NCI-H69 (cell line): Measurements from ENCODE around the gene BRPF1.
A peak's percentile ranks its signal among the peaks of the same experiment; 100 is the strongest.
"Not testable (repeated sequence)": the region's sequence is repeated elsewhere in the genome, so short reads cannot be mapped to it uniquely, and the experiment has no call there.

Experiments
- DNase-seq: peaks from one replicate; lab custom pipeline; 2025; lab: John Stamatoyannopoulos, UW

BRPF1 gene

DNA sequence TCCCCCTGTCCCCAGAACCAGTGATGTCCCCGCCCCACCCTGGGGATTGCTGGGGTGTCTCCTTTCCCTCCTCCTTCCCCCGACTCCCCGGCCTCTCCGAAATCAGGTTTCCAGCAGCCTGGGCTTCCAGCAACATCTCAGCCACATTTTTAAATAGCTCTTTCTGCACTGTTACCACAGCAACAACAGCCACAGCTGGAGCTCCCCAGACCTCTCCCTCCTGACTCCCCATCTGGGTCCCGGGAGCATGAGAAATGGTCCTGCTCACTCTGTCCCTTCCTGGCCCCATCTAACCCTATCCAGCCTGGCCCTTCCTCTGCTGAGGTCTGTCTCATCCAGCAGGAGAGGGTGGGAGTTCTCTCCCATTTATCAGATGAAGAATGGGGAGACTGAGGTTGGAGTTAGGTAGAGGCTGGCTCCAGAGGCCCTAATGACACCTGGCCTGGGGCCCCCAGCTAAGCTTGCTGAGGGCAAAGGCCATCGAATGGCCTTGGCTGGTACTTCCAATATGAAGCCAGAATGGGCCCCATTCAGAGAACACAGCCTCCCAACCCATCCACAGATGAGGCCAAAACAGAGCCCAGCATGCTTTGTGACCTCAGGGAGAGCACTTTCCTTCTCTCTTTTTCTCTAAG, 36.7 kb downstream of the BRPF1 start:
- DNase-seq: no peak

- DNase-seq: no peak
These were observed 37.5 kb downstream of the BRPF1 start for GRCh38 chr3:9769012-9769411.

DNA sequence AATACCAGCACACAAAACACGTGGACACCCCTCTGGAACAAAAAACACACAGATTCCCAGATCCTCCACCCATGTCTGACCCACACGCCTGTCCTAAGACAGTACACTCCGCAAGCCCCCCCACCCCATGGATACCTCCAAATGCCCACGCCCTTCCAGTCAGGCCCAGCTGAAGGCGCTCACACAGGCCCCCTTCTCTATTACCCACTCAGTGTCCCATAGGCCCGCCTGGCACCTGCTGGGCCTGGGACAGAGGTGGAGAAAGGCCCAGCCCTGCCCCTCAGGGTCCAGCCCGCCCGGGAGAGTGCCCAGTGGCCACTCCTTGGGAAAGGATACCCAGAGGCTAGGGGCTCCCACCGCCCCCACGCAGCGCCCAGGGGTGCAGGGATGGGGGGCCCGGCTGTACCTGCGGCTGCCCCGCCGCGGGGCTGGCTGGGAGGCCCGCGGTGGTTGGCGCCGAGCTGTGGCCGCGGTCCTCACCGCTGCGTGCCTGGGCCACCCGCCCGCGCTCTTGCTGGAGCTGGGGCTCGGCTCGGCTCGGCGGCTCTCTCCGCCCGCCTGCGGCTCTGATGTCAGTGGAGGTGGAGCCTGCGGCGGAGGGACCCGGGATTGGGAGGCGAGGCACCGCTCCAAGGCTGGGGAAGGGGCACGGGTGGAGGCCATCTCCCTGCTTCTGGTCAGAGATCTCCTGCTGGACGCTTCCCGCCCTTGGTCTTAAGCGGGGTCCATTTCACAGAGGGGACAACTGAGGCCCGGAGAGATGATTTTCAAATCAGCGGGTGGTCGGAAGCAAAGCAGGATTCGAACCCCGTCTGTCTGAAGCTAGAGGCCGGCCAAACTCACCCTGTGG, 38.1 kb downstream of the BRPF1 start, which contains the start of gene CAMK1:
Gene CAMK1 (minus strand): TSS at position 522 of the 850 bp plus-strand sequence. CDS start 2,198 bp downstream, outside the sequence.
- peak; percentile 71 for DNase-seq

DNA sequence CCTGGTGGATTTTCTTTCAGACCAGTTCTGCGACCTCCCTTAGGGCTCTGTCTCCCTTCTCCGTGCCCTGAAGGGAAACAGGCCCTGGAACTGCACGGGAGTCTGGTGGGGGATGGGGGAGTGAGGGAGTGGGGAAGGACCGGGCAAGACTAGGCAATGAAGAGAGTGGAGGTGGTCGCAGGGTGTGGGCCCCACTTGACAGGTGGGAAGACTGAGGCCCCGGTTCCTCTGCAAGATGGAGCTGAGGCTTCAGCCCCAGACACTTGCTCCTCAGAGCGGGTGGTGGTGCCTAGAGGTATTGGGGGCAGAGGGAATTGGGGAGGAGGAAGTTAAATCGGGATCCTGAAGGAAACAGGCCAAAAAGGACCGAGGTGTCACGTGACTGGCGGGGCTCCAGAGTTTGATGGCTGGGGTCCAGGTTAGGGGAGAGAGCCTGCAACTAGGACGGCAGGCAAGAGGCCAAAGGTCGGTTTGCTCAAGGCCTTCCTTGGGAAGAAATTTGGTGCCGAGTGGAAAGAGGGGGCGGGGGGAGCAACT, 38.8 kb downstream of the BRPF1 start:
- peak; percentile 4 for DNase-seq

- DNase-seq: not testable (repeated sequence)
These were observed 39.5 kb downstream of the BRPF1 start for GRCh38 chr3:9771007-9771406.

DNA sequence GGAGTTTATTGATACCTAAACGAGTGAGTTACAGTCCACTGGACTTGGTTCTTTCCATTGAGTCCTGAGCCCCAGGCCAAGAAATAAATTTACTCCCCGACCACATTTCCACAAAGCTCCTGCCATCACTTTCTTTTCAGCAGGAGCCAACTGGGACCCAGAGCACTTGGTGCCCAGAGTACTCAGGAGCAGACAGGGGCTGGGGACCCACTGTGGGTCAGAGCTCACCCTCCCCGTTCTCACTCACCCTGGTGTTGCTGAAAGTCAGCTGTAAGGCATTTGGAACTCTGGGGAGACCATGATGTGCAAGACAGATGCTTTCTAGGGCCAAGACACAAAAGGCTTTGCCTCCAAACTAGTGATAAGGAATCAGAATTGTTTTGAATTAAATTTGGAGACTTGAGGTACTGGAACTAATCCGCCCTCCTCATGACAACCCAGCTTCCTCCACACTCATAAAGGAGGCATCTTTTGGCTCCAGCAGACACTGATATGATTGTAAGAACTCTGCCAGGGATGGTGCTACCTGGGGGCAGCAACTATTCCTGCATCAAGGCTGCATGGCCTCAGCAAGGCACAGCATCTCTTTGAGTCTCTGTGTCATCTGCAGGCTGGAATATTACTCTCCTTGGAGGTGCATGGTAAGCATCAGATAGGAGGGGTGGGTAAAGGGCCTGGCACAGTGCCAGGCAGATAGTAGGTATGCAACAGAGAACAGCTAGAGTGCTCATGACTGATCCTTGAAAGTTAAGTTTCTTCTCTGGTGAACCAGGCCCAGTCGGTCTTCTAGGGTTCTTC, 45.6 kb downstream of the BRPF1 start:
- DNase-seq: no peak

GRCh38 chr3:9777694-9778021, 46.1 kb downstream of the BRPF1 start:
- DNase-seq: no peak

DNA sequence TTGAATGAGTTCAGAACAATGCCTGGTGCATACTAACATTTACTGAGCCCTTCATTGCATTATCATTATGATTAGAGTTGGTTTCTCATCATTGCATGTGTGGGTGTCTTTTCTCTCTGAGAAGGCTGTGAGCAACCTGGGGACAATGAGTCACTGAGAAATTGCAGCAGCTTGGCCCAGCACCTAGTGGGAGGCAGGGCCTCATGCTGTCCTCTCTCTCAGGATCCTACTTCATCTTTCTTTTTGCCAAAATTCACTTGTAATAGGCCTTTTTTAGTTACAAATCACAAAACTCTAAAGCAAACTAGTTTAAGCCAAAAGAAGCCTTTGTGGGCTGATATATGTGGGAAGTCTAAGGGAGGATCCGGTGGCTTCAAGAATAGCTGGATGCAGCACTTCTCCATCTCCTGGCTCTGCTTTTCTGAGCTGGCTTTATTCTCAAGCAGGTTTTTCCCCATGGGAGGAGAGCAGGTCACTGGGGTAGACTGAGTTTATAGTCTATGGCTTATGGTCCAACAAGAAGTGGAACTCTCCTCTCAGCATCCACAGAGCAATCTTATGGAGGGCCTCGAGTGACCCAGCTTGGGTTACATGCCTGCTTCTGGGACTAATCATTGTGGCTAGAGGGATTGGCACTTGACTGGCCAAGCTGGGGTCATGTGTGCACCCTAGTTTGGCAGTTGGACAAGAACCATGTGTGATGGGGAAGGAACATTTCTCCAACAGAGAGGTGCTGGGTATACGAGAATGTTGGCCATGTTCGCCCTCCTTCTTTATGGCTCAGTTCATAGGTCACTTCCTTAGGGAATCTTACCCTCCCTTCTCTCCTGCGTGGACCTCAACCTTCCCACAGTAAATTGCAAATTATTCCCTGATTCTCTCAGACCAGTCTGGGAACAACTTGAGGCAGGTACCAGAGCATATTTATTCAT, 46.9 kb downstream of the BRPF1 start:
- no peak for DNase-seq

DNA sequence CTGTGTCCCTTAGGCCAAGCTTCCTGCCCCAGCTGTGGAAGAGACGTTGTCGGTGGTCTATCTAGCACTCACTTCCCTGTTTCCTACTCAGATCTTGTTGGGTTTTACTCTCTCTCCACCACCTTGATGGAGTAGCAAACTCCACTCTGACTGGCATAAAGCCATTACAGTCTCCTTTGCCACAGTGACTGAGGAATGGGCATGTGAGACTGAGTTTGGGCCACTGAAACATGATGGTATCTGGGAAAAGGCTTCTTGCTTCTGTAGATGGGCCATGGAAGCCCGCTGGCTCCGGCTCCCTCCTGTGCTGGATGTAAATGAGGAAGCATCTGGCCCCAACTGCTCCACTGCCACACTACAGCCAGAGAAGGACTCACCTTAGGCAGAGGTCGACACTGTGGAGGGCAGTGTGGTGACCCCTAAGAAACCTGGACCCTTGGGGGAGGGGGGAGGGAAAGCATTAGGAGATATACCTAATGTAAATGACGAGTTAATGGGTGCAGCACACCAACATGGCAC, 47.6 kb downstream of the BRPF1 start:
- no peak for DNase-seq

DNA sequence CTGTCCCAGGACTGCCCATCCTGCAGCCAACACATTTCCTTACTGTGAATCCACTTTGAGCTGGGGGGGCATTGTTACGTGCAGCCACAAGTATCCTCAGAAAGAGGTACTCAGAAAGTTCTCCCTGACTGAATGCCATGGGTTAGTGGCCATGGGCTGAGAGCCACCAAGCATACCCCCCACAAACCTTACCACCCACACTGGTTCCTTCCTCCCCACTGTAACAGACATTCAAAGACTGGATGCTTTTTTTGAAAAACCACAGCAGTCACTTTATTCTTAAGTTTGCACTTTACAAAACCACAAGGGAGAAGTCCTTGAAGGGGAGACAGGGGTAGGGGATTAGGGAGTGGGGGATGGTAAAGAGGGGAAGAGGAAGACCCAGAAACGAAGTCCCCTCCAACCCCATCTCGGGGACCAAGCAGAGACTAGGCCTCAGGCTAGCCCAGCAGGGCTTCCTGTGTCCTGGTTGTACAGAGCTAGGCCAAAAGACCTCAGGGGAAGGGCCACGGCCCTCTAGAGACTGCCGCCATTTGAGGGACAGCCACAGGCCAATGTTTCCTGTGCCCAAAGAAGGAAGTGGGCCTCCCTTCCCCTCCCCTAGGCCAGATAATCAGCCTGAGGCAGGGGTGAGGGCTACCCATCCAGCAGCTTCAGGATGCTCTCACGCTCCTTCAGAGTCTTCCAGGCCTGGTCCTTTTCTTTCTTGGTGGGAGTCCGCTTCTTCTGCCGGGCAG, 48.4 kb downstream of the BRPF1 start:
- DNase-seq: no peak

DNA sequence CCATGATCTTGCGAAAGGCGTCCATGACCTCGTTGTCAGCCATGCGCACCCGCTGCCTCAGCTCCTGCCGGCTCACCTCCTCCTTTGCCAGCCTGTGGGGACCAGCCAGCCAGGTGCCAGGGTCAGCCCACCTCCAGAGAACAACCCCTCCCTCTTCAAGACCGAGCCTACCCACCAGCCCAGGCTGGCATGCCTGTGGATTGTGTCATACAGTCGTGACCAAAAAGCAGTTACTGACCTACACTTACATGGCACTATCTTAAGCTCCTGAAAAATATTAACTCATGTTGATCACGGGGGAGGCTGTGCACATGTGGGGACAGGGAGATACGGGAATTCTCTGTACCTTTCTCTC, 48.9 kb downstream of the BRPF1 start:
- no peak for DNase-seq

DNA sequence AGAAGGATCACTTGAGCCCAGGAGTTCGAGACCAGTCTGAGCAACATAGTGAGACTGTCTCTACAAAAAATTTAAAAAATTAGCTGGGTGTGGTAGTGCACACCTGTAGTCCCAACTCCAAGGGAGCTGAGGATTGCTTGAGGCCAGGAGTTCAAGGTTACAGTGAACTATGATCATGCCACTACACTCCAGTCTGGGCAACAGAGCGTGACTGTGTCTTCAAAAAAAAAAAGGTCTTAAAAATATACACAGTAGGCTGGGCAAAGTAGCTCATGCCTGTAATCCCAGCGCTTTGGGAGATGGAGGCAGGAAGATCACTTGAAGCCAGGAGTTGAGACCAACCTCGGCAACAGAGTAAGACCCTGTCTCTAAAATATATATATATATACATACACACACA, 49.4 kb downstream of the BRPF1 start:
- no peak for DNase-seq

- DNase-seq: no peak
These were observed 50.0 kb downstream of the BRPF1 start for GRCh38 chr3:9781551-9781950.

DNA sequence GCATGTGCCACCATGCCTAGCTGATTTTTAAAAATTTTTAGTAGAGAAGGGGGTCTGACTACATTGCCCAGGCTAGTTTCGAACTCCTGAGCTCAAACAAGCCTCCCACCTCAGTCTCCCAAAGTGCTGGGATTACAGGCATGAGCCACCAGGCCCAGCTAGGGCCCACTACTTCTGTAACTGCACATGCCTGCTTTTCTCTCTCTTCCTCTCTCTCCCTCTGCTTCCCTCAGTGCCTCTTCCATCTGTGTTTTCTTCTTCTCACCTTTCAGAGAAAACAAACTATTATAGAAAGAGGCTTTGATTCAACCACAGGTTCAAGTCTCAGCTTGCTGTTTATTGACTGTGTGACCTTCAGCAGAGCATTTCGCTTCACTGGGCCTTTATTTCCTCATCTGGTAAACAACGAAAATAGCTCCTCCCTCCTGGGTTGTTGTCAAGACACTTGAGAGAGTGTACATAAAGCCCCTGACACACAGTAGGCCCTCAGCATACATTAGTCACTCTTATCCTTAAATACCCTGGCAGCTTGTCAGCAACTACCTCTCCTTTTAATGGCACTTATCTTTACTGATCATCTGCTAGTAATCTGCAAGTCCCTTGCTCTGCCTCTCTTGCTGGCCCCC, 50.6 kb downstream of the BRPF1 start:
- no peak for DNase-seq

DNA sequence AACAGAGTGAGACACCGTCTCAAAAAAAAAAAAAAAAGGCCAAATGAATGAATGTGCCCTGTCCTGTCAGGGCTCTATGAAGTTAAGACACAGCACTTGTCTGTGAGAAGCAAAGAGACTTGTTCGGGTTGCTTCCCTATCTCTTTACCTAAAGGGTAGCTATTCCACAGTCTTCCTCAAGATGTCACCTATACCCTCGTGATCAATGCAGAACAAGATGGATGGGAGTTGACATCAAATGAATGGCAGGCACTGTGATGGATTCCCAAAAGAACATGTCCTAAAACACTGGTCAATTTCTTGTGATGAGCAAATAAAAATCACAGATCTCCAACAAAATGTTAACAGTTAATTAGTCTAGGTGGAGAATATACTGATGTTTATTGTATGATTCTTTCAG, 51.2 kb downstream of the BRPF1 start:
- peak; percentile 12 for DNase-seq

DNA sequence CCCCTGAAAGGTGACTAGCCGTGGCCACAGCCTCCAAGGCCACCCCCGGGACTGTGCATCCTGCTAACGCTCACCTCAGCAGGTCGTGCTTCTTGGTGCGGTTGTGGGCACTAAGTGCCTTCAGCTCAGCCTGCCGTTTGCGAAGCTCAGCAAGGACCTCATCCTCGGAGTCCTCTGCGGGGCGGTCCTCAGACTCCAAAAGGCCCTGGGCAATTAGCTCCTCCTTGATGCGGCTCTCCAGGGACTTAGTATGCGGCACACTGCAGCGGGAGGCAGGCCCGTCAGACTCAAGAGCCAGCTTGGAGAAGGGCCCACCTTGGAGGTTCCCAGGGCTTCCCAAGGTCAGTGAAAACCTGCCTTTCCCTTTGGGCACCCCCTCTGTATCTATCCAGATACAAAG, 52.4 kb downstream of the BRPF1 start:
- DNase-seq: no peak

GRCh38 chr3:9784965-9785364, 53.4 kb downstream of the BRPF1 start:
- DNase-seq: no peak

DNA sequence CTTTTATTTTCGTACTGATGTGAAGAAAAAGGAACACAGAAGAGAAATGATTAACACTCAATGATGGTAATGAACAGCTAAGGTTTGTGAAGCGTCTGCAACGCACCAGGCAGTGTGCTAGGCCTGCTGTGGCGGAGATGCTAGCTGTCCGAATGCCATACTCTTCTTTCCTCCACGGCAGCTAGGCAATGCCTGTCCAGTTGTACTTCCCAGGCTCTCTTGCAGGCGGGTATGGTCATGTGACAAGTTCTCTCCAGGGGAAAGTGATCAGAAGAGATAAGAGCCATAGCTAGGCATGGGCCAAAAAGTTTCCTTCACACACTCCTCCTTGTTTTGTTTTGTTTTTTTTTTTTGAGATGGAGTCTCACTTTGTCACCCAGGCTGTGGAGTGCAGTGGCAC, 54.1 kb downstream of the BRPF1 start:
- DNase-seq: no peak

- no peak for DNase-seq
These were observed 54.7 kb downstream of the BRPF1 start for GRCh38 chr3:9786209-9786739.
